ENCODE measurements around the gene GOLGA6L10.
"Not testable (repeated sequence)": the region's sequence is repeated elsewhere in the genome, so short reads cannot be mapped to it uniquely, and the experiment has no call there.

- TF ChIP-seq CTCF (conservative IDR thresholded peaks at IDR 0.05); ZFX (IDR thresholded peaks at IDR 0.05): not testable (repeated sequence)
Observed at GRCh38 chr15:82392077-82392476, 42.8 kb upstream of the GOLGA6L10 start.

Data from C4-2B (cell line).